Stimulated activated CD4-positive, alpha-beta T cell treated with anti-CD3 and anti-CD28 coated beads, Interleukin-2, amount 100 ng/mL, for 48 hours (primary cell): ENCODE measurements around the gene OR1F1.
"Not testable (repeated sequence)": the region's sequence is repeated elsewhere in the genome, so short reads cannot be mapped to it uniquely, and the experiment has no call there.

Source experiments
- DNase-seq, 2 donors: peaks; one replicate each; pipeline ENCODE4 v3.0.0-alpha.2; 2020

OR1F1 gene

DNA sequence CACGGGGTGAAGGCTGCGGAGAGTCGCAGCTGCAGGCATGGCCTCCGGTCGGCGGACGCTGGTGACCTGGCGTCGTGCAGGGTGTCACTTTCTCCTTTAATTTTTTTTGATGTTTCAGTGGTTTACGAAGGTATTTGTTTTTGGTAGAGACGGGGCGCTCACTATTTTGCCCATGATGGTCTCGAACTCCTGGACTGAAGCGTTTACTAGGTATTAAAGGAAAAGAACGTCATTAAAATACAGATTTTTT lies 36.1 kb upstream of the OR1F1 start:
- DNase-seq: no peak

DNA sequence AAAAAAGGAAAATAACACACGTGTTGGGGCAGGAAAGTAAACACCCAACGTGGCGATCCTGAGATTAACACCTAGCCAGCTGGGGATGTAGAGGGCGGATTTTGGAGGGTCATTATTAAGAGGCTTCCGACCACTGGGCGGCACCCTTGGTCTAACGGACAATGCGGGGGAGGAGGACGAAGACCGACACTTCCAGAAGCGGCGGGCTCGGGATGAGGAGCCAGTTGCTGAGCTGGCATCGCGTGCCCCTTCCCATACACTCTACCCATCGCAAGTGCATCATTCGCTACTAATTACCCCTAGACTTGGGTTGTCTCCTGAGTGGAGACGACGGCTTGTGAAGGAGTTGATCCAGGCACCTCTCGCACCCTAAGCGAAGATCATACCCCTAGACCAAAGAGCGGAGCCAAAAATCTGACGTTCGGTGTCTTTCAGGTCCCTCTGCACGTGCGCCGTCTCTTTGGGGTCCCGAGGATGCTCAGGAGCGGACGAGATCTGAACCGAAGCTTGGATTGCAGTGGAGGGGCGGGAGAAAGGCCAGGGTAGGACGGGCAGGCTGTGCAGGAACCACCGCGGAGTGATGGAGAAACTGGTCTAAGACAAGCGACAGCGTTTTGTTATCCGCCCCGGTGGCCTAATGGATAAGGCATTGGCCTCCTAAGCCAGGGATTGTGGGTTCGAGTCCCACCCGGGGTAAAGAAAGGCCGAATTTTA lies 35.6 kb upstream of the OR1F1 start:
- peak; percentile 94 to 96 for DNase-seq

- DNase-seq: no peak
These were observed 35.0 kb upstream of the OR1F1 start for GRCh38 chr16:3152991-3153368.

GRCh38 chr16:3155181-3155580 lies 32.8 kb upstream of the OR1F1 start:
- no peak for DNase-seq

DNA sequence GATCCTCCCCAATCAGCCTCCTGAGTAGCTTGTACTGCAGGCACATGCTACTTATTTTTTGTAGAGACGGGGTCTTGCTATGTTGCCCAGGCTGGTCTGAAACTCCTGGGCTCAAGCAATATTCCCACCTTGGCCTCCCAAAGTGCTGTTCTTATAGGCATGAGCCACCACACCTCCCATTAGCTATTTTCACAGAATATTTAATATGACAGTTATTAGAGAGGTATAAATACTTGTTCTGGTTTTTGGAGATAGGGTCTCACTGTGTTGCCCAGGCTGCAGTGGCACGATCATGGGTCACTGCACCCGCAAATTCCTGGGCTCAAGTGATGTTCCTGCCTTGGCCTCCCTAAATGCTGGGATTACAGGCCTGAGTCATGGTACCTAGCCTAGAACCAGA lies 32.0 kb upstream of the OR1F1 start:
- no peak for DNase-seq

DNA sequence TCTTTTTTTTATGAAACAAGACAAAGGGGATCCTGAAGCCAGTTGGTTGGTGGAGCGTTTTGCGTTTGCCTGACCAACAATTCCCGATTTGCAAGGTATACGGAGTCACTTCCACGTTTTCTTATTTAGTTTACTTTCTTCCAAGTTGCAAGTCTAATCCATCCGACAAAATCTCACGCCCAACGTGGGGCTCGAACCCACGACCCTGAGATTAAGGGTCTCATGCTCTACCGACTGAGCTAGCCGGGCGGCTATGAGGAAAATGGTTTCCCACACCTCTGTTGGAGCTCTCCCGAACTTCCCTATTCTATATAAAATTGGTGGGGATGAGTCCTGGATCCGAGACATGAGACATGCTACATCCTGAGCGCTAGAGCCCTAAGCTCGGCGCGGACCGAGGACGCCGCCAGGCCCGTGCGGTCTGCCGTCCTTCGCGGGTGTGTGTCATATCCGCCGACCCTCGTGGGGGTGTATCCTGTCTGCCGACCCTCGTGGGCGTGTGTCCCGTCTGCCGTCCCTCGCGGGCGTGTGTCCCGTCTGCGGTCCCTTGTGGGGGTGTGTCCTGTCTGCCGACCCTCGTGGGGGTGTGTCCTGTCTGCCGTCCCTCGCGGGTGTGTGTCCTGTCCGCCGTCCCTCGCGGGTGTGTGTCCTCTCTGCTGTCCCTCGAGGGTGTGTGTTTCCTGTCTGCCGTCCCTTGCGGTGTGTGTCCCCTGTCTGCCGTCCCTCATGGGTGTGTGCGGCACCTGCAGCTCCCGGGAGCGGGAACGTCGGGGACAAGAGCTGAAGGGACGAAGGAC lies 30.6 kb upstream of the OR1F1 start:
- peak; percentile 51 to 67 for DNase-seq

GRCh38 chr16:3158026-3158509 lies 29.9 kb upstream of the OR1F1 start:
- no peak for DNase-seq

DNA sequence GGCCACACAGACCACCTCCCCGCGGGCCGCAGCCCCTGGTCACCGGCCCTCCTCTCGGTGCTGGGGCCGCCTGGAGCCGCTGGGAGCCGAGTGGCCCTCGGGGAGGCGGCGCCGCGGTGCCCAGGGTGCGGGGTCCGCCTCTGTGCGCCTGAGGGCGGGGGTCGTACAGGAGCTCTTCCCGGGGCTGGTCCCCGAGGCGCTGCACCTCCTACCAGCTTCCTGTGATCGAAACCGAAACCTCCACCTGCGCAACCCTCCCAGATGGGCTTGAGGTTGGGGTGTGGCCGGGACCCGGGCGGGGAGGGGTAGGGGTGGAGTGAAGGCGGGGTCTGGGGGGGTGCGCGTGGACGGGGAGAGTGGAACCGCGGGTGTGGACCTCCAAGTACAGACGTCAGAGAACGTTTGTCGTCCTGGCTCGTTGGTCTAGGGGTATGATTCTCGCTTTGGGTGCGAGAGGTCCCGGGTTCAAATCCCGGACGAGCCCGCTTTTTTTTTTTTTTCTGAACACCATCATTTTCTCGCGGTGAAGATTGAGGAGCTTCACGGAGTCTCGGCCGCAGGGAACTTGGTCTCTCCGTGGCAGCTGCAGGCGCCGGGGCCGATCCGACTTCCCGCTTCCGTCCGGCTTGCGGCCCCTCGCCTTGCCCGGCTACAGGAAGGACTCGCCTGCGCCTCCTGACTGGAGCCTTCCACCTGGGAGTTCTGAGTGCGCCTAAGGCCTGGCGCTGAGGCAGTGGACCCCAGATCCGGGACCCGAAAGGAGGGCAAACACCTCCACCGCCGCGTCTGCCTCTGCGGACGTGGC lies 29.3 kb upstream of the OR1F1 start:
- peak; percentile 75 to 84 for DNase-seq

GRCh38 chr16:3161235-3162018 lies 26.6 kb upstream of the OR1F1 start:
- DNase-seq: no peak

GRCh38 chr16:3164121-3164991 lies 23.6 kb upstream of the OR1F1 start:
- no peak for DNase-seq

DNA sequence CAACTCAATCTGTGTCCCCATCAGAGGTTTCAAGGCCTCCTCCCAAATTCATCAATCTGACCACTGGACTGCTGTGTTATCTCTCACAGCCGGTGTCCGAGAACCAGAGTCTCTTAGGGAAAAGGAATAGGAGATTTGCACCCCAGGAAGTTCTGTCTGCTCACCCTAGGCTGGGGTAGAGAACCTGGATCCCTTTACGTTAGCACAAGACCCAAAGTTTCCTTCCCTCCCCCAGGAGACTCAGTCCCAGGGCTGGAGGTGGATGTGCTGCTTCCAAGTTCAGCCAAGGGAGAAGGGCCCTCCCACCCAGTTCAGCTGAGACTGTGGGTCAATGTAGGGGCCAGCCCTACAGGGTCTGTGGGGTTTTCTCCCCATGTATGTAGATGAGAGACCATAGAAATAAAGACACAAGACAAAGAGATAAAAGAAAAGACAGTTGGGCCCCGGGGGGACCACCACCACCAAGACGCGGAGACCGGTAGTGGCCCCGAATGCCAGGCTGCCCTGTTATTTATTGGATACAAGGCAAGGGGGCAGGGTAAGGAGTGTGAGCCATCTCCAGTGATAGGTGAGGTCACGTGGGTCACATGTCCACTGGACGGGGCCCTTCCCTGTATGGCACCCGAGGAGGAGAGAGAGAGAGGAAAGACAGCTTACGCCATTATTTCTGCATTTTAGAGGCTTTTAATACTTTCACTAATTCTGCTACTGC lies 22.7 kb upstream of the OR1F1 start:
- no peak for DNase-seq

GRCh38 chr16:3166505-3166886 lies 21.5 kb upstream of the OR1F1 start:
- DNase-seq: no peak

DNA sequence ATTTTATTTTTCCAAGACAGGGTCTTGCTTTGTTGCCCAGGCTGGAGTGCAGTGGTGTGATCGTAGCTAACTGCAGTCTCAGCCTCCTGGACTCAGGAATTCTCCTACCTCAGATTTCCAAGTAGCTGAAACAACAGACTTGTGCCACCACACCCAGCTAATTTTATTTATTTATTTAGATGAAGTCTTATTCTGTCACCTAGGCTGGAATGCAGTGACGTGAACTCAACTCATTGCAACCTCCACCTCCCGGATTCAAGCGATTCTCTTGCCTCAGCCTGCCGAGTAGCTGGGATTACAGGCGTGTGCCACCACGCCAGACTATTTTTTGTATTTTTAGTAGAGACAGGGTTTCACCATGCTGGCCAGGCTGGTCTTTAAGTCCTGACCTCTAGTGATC lies 19.3 kb upstream of the OR1F1 start:
- not testable (repeated sequence) for DNase-seq

DNA sequence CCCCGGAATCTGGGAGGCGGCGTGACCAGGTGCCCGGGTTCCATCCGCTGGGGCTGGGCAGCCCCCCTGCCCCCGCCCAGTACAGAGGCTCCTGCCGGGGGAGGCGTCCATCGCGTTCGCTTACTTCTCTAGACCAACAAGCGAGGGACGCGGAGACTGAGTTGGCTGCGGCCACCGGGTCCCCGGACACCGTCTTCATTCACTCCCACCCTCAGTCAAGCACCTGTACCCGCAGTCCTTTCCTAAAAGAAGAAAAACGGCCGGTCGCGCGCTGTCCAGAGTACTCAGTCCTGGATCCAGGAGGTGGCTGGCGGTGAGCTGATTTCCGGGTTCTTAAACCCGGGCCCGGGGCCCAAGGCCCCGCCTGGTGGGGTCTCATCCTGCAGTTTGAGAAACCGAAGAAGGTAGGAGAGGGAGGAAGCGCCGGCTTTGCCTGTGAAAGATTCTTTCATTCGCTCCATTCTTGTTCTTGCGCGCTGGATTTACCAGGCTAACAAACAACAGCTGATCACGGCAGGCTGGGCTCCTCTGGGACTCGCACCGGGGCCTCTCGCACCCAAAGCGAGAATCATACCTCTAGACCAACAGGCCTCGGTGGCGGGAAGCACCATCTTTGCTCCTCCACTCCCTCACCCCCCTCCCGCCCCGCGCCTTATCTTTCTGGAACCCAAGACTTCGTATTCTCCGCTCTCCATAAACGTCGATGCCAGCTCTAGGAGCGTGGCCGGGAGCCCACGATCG lies 17.4 kb upstream of the OR1F1 start:
- no peak for DNase-seq

DNA sequence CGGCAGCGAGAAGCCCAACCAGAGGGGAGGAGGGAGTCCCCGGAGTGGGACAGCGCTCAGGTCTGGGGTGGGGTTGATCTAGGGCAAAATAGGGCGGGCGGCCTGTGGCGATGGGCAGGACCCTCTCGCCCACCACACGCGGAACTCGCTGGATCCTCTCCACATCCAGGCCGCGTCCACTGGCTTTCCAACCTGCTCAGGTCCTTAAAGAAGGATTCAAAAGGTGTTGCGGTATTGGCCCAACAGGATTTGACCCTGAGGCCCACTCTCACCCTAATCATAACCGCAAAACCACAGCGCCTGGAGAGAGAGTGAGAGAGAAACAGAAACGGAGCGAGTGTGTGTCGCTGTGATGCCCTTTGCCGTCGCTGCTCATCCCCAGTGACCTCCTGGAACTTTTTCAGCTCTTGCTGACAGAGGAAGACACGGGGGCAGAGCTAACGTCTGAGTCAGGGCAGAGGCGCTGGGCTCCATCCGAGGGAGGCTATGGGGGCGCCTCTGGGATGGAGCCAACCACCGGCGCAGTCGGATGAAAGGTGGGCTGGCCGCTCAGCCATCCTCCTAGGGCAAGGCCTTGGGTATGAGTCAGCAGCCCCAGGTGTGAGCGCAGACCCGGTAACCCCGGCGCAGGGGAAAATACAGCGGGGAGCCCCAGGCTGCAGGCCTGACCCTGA lies 16.7 kb upstream of the OR1F1 start:
- no peak for DNase-seq

GRCh38 chr16:3171855-3172593 lies 16.0 kb upstream of the OR1F1 start:
- DNase-seq: peak; percentile 62 to 70

GRCh38 chr16:3173892-3174617 lies 13.9 kb upstream of the OR1F1 start:
- no peak for DNase-seq

- no peak for DNase-seq
These were observed 13.3 kb upstream of the OR1F1 start for GRCh38 chr16:3174618-3175148.
